ENCODE results near the gene TMEM63C. TPM values are rescaled to one million over a fixed set of nuclear protein-coding genes. Genes with fewer than 3 reads are reported as not detected.

TMEM63C gene
- total and polyA plus RNA-seq, 2 donors (not counting 3 experiments of a cell fraction or from before 2014, with no cell fraction given), result not detected

- CTCF ChIA-PET, result interaction anchor here (0.9 to 1.1 kb wide), 2 partner anchors 15 to 67 kb away, joined by 3 to 4 read pairs; no protein-coding TSS in a partner anchor
- TF ChIP-seq EZH2 (IDR thresholded peaks at IDR 0.05; ENCODE audit: borderline replicate concordance, low read depth, low read length, severe bottlenecking), result no peak
- no peak for TF ChIP-seq FOS (IDR thresholded peaks at IDR 0.05; ENCODE audit: borderline replicate concordance, insufficient read depth, low read length)
- no peak for TF ChIP-seq JUN (IDR thresholded peaks at IDR 0.05; ENCODE audit: borderline replicate concordance, insufficient read depth, insufficient read length, low read depth)
- no peak for TF ChIP-seq GATA2 (IDR thresholded peaks at IDR 0.05; ENCODE audit: insufficient read depth, insufficient read length, low read depth, low read length)
- TF ChIP-seq CTCF (IDR thresholded peaks at IDR 0.05; ENCODE audit: extremely low read depth in 1 of 2, insufficient read depth in 1 of 2, low read depth in 1 of 2, low read length in 2 of 2), result no peak
- no peak for TF ChIP-seq POLR2AphosphoS5 (IDR thresholded peaks at IDR 0.05; ENCODE audit: insufficient read depth, low read depth, low read length)
- TF ChIP-seq MYC (IDR thresholded peaks at IDR 0.05; ENCODE audit: low read depth, low read length), result no peak
- TF ChIP-seq, protein P1, sequence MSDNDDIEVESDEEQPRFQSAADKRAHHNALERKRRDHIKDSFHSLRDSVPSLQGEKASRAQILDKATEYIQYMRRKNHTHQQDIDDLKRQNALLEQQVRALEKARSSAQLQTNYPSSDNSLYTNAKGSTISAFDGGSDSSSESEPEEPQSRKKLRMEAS (IDR thresholded peaks at IDR 0.05; ENCODE audit: insufficient read depth, insufficient read length), result no peak
- TF ChIP-seq POLR2A (IDR thresholded peaks at IDR 0.05; ENCODE audit: low read depth, low read length), result no peak
- Histone ChIP-seq H3K36me3 (ENCODE audit: control insufficient read depth in 2 of 2, extremely low read depth in 1 of 2, insufficient read depth in 2 of 2, low read length in 2 of 2) (no peaks in the 10 kb centered on the region), H3K4me2 (ENCODE audit: insufficient read depth, low read length) (no peak overlapping the region), H3K4me3 (replicated peaks in 1 of 3; ENCODE audit: insufficient read depth in 1 of 3, low read depth in 1 of 3, low read length in 3 of 3) (no peak overlapping the region), H3K27me3 (ENCODE audit: control insufficient read depth in 2 of 2, insufficient read depth in 2 of 2, low read length in 2 of 2) (no peaks in the 10 kb centered on the region), H3K27ac (ENCODE audit: insufficient read depth, low read depth, low read length) (no peak overlapping the region), H3K9me1 (replicated peaks; ENCODE audit: control insufficient read depth, extremely low read depth, insufficient read depth, low read length) (no peaks in the 10 kb centered on the region), H3K4me1 (ENCODE audit: control insufficient read depth, extremely low read depth, insufficient read depth, low read length) (no peaks in the 10 kb centered on the region), H3K79me2 (ENCODE audit: control insufficient read depth, insufficient read depth, low read length) (no peaks in the 10 kb centered on the region), H3K9ac (replicated peaks; ENCODE audit: extremely low read depth, insufficient read depth, low read length) (no peak overlapping the region), H2AFZ (ENCODE audit: low read depth, low read length) (no peak overlapping the region), H4K20me1 (replicated peaks; ENCODE audit: control insufficient read depth, extremely low read depth, insufficient read depth, low read length) (no peaks in the 10 kb centered on the region), H3K9me3 (replicated peaks; ENCODE audit: control insufficient read depth, insufficient read depth, low read length) (no peaks in the 10 kb centered on the region)
- intact Hi-C loops (cut with micrococcal nuclease) (no loop called here), dilution Hi-C loops (cut with MboI; ENCODE audit: extremely low pct_ligation_motif_present, low sequenced_read_pairs) (no loop called here)
- FAIRE-seq, result no peak
- no peak for DNase-seq (ENCODE audit: low read depth, low spot score)
- BruUV-seq (replicated peaks), result no TSS peak
- POLR2A ChIA-PET, result no interaction called here
Observed at GRCh38 chr14:77249286-77249685, 67.7 kb downstream of the TMEM63C start.
